Right renal cortex interstitium (tissue), 3 donors: ENCODE data around the gene SETBP1. TPM values are rescaled to one million over a fixed set of nuclear protein-coding genes. Genes with fewer than 3 reads are reported as not detected.

Source experiments
- DNase-seq, 3 donors: peaks; one replicate each; pipeline ENCODE4 v3.0.0-alpha.2; 2013; ENCODE audit warnings: low read depth in 3 of 3, low spot score in 2 of 3
- polyA plus RNA-seq, 3 donors: library from polyadenylated mRNA; unstranded; fragments of 120-200 nt; gene quantifications; one replicate each; pipeline ENCODE4 v1.2.1, GENCODE V29; 2013; ENCODE audit not compliant: insufficient read length in 3 of 3

SETBP1 gene
- polyA plus RNA-seq, 3 donors, result 27.5 to 32.4 (median 30.1) TPM

DNA sequence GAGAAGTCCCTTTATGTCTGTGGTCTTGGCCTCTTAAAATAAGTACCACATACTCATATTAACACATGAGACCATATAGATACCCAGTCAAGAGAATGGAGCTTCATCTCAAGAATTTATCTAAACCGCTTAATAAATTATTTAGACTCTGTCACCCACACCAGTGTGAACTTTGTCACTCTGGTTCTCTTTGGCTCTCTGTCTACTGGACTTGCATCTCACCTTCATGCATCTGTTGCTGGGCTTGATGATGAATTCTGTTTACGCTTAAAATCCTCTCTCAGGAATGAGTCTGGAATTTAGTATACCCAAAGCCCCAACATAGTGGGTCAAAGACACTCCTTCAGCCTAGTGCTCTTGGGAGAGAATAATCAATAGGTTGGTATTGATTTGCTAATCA, 73.9 kb downstream of the SETBP1 start:
- DNase-seq, result no peak

DNA sequence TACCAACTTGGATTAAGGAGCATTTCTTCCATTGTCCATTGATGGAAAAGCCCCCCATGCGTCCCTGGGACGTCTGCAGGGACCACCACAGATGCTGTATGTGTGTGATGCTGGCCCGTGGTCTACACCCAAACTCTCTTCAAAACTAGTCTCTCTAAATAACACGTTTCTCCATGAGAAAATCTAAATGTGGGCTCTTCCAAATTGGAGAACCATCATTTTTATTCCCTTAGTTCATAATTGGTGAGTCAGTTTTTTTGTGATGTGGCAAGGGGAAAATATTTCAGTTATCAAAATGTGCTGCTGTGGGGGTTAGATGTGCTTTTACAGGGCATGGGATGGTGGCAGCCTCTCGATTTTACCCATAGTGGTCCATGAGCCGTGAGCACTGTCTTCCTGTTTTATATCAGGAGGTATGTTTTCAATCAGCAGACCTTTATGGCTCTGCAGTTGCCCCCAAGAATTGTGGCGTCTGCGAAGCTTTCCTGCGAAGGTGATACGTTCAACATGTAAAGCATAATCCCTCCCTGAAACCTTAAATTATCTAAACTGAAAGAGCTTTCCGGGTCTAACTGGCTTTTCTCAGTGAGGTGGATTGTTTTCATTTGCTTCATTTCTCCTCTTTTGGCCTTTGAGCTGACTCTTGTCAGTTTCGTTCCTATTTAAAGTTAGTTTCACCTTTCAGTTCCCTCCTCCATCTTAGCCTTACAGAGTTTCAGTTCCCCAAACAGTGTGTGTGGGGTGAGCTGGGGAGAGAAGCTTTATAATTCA, 78.4 kb downstream of the SETBP1 start:
- DNase-seq, result no peak

DNA sequence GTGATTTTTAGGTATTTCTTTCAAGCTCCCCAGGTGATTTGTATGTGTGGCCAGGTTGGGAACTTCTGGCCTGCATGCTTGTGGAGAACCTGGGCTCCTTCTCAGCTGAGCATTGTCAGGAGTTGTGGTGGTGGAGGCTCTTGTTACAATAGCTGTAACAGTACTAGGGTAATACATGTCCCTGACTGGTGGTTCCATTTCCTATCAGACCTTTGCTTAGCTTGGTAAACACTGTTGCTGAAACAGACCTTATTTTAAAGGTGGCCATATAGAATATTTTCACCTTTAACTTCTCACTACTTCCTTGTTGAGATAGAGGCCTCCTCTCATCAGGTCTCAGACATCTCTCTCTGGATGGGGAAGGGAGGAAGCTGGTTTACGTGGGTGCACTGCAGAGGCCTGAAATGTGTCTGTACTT, 79.2 kb downstream of the SETBP1 start:
- no peak for DNase-seq

DNA sequence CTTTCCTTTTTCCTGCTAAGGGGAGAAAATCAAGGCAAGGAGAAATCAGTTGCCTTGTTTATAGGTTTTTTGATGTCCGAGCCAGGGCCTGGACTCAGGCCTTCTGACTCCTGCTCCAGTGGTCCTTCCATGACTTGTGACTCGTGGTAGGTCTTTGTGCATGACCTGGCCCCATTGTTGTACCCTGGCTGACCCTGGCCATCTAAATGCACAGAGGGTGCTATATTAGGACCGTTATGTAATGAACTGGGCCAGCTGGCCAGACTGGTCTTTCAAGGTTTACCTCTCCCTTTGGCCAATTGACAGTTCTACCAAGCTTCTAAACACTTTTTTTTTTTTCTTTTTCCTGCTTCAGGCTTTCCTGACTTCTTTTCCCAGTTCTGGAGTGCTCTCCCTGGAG, 81.1 kb downstream of the SETBP1 start:
- DNase-seq, result no peak

DNA sequence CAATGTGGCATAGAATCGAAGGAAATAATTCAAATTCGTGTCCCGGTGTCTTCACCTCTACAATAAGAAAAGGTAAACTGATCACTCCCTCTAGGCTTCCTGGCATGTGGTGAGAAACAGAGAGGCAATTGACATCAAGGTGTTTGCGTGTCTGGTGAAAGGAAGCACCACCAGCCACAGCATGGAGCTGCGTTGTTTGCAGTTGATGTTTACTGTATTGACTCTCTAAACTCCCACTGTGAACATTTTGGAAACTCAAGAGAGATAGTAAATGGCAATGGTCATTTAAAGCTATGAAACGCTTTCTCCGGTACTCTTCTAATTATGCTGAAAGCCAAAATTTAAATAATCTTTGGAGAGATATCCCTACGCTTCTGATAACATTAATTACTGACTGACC, 82.6 kb downstream of the SETBP1 start:
- DNase-seq, result no peak

DNA sequence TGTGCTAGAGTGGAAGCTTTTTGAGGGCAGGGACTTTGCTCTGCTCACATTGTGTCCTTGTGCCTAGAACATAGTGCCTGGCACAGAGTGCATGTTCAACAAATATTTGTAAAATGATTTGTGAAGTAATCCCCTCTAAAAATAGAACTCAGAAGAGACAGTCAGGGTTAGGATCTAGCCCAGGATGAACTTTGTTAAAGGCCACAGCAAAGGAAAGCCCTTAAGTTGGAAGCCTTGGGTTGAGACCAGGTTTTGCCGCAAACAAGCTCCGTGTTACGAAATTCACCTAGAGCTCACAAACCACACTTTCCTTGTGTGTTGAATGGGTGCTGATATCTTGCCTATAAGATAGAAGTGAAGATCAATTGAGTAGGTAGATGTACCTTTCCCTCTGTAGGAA, 84.2 kb downstream of the SETBP1 start:
- DNase-seq, result no peak

DNA sequence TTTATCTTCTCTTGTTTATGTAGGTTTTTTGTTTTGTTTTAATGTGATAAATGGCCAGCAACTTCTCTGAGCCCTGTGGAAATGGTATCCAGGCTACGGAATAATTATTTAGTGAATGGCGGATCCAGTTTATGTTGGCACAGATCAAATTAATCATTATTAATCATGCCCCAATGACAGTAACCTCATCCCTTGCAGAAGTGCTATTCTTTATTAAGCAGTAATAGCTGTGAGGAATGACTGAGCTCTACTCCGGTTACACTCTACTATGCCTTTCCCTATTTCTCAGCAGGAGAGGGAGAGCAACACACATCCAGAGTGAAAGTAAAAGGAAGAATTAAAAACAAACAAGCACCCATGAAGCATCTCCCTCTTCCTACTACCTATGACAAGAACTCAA, 84.8 kb downstream of the SETBP1 start:
- DNase-seq, result no peak

DNA sequence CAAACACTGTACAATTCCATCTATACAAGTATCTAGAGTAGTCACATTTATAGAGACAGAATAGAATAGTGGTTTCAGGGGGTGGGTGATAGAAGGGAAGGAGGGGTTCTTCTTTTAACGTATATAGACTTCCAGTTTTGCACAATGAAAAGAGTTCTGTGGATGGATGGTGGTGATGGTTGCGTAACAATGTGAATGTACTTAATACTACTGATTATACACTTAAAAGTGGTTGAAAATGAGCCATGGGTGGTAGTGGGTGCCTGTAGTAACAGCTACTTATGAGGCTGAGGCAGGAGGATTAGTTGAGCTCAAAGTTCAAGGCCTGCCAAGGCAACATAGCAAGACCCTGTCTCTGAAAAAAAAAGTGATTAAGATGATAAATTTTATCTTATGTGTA, 85.8 kb downstream of the SETBP1 start:
- no peak for DNase-seq

DNA sequence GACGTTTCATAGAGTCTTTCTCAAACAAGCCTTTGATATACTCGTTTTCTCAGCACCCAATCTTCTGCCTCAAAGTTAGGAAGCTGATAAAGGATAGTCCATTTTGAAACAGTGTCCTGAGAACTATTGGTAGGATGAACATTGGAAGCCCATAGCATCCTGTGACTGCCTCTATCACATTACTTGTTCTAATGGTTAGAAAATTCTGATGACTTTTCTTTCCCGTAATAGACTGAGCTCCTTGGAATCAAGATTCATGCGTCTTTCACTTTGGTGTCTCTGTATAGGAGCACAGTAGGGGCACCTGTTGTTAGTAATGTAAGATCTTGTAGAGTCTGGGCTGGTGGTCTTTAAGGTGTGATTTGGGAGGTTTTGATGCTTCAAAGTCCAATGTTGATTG, 87.1 kb downstream of the SETBP1 start:
- no peak for DNase-seq

DNA sequence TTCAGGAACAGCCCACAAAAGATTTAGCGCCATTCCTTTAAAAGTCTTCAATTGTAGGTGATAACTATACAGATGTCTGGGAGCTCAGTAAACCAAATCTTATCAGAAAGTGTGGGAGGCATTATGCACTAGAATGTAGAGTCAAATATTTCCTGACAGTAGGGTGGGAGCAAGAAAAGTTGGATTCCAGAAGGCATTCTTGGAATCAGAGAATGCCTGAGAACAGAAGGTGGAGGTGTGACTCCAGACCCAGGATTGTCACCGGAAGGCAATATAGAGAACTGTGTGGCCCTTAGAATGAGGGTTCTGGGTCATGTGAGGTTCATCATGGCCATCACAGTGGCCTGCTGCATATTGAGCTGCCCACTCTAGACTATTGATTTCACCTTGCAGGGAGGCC, 90.0 kb downstream of the SETBP1 start:
- DNase-seq, result no peak

DNA sequence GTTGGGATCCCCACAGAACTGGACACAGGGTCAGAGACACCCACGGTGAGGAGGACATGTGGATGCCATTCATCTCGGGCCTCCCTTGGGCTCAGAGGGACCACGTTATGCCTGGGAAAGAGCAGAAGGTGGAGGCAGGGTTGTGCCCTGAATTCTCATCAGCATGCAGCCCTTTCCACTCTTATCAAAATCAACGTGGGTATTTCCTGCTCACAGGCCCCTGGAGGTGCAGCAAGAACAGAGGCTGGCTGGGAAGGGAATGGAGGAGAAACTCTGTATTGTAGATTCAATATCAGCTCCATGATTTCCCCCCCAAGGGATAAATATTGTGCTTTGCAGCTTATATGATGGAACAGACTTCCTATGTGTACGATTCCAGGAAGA, 90.9 kb downstream of the SETBP1 start:
- DNase-seq, result no peak

DNA sequence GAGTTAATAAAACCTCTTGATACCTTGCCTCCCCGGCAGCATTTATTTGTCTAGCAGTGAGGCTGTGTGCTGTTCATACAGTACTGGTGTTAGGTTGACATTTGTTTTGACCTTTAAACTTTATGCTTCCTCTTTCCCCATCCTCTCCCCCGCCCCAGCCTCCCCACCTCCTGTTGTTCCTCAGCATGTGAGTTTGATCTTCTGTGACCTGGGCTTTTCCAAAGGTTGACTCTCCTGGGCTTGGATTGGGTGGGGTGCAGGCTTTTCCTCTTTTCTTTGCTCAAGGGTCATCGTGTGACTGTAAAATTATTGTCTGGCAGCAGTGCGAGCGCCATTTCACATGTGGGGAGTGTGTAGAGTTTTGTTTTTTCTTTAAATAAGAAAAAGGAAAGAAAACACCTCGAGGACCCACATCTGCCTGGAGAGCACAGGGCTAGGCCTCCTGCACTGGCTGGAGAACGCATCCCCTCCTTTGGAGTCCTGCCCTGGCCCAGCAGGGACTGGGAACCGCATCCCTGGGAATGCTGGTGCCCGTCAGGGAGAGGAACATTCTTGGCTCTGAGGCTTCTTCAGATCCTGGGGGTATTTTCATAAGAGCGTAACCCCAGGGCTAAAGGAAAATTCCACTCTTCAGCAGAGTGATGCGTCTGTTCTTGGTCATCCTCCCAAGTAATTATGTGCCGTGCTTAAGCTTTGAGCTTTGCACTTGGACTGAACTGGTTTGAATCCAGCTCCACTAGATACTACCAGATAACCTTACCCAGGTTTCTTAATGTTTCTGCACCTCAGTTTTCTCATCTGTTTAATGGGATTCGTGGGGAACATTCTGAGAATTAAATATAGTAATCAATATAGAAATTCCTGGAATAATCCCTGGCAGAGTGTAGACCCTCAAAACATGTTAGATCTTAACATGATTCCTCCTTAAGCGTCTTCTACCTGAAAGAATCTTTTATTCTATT, 91.5 kb downstream of the SETBP1 start:
- no peak for DNase-seq

DNA sequence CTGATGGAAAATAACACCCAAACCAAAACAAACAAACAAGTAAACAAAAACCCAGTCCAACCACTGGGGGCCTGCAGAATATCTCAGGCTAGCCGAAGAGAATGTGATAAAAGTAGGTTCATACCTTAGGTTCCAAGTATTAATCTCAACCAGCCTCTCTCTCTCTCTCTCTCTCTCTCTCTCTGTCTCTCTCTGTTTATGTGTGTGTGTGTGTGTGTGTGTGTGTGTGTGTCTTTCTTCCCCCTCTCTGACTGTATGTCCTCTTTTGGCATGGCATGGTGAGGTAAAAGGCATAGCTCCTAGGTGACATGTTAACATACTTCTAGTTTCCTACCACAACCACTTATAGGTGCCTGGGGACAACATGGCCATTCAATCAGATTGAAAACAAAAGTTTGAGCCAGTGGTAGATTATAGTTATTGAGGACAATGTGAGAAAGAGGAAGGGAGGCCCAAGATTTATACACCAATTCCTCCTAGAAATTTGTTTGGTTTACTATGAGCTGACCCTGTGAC, 93.0 kb downstream of the SETBP1 start:
- no peak for DNase-seq

DNA sequence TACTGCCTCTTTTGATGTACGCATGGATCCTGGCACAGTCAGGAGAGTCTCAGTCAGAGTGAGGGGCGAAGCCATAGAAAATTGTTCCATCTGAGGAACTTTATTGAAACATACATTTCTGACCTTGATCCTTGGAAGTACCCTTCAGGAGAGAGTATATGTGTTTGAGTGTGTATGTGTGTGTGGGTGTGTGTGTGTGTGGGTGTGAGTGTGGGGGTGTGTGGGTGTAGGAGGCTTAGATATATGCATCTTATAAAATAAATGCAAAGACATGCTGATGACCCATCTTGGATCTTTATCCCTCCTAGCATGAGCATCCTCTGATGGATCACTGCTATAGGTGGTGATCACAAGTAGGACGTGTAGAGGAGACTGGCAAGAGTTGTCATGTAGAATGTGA, 93.5 kb downstream of the SETBP1 start:
- DNase-seq, result no peak

DNA sequence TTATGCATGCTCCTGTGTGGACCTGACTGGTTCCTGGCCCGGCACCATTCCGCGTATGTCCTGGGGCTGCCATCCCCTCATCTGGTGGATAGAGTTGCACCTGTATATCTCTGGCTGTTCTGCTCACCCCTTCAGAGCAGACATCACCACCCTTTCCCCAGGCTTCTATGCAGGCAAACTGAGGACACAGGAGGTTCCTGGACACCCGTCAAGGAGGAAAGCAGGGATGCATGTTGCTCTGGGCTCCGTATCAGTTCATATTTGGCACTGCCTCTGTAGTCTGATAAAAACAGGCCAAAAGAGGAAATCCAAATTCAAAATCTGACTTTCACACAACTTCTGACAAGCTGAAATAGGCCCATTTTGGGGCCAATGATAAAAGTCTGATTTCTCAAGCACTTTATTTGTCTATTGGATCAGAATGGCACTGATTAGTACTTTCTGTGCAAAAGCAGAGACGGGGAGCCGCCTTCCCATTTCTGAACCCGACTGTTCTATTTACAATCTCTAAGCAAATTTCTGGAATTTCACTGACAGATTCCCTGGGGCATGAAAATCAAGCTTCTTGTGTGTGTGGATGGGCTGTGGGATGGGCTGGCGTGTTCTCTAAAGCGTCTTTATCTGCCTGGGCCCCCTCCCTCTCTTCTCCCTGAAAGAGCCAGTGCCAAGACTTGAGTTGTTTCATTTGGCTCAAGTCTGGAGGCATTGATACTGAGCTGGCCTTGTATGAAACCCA, 96.9 kb downstream of the SETBP1 start:
- DNase-seq, result no peak

DNA sequence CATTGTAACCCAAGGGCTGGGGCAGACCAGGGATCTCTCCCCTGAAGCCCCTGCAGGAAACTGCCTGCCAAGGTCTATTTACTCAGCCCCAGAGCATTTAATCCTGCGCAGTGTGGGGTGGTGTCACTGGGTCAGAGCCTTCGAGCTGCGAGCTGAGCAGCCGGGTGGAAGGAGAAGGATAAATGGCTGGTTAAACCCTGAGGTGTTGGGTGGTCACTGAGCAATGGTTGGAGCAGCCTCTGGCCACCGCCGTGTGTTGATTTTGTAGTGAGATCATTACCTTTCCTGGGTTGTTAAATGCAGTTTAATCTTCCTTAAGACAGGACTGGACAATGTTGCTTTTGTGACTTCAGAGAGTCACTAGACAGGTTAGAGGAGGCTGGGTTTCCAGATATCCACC, 98.1 kb downstream of the SETBP1 start:
- no peak for DNase-seq

DNA sequence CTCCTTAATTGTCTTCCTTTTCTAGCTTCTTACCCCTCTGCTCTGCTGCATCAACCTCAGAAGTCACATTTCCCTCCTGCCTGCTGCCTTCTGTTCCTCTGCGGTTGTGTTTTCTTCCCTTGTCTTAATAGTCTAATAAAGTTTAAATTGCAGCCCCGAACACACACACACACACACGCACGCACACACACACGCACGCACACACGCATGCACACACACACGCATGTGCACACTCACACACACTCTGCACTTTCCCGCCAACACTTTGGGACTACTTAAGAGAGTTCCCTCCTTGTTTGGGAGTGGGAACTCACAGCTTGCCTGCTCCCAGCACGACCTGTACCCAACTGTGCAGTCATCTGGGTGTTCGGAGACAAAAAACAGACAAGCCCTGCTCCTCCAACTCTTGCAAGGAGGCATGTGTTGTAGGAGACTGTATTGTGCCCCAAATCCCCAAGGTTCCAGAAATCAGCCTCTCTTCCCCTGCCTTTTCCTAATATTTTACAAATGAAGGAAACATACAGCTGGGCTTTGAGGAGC, 99.1 kb downstream of the SETBP1 start:
- no peak for DNase-seq

DNA sequence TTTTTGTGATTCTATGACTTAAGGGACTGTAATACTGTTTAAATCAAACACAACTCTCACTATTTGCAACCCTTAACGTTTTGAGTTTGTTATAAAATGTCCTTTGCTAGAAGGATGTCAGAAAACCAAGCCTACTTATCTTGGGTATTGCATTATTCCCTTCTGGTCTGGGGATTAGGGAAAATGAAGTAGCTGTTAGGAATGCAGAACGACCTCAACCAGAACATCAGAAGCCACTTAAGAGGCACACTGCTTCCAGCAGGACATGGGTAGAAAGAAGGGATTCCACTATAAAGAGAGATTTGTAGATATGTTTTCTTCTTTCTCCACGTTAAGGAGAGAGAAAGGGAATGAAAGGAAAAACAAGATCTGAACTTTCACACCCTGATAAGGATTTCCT, 101.2 kb downstream of the SETBP1 start:
- DNase-seq, result no peak

DNA sequence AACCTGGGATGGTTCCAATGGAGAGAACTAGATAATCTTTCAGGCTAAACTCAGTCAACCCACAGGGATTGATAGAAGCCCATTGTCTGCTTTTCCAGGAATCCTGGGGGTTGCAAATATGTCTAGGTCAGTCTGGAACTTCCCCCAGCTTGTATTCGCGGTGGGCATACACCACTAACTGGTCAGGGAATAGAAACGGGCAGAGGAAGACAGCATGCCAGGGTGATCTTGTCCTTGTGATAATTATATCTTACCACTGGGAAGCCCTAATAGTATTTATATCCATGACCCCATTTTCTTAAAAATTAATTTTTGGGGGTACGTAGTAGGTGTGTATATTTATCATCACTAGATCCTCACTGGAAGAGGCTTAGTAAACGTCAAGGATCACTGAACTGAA, 101.9 kb downstream of the SETBP1 start:
- no peak for DNase-seq

DNA sequence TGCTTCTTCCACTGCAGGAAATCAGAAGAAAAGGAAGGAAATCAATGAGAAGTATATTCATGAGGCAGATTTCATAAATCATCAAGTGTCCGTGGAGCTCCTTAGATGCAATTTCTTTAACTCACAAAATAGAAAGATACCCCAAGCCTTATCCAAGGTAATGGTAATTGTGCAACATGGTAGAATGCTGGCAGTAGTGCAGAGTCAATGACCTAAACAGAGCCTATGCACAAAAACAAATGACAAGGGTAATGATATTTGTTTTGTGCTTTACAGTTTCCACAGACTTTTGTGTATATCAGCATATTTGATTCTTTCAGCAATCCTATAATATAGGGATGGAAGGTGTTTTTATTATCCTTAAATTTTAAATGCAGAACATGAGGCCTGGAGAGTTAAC, 102.7 kb downstream of the SETBP1 start:
- no peak for DNase-seq

DNA sequence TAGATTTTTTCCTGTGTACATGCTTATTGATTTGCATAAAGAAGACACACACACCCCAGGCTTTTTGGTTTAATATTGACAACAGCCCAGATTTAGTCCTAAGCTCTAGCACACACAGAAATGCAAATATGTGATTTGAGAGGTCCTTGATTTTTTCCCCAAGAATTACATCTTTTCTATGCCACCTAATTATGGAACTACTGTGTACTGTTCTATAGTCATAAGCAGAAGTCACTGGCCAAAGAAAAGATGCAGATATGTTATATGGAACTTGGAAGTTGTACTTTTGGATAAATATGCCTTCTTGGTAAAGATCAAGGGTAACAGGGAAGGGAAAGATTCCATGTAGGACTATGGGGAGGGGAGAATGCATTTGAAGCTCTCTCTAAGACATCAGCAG, 105.6 kb downstream of the SETBP1 start:
- no peak for DNase-seq
